GM21367 (cell line): Measurements from ENCODE around the gene ANKS6.
"Not testable (repeated sequence)": the region's sequence is repeated elsewhere in the genome, so short reads cannot be mapped to it uniquely, and the experiment has no call there.

ENCODE experiments used
- ATAC-seq: cut with Tn5 transposase; IDR thresholded peaks from one replicate; pipeline ENCODE4 v1.9.1; 2021; ENCODE audit not compliant: unreplicated experiment

Gene ANKS6

DNA sequence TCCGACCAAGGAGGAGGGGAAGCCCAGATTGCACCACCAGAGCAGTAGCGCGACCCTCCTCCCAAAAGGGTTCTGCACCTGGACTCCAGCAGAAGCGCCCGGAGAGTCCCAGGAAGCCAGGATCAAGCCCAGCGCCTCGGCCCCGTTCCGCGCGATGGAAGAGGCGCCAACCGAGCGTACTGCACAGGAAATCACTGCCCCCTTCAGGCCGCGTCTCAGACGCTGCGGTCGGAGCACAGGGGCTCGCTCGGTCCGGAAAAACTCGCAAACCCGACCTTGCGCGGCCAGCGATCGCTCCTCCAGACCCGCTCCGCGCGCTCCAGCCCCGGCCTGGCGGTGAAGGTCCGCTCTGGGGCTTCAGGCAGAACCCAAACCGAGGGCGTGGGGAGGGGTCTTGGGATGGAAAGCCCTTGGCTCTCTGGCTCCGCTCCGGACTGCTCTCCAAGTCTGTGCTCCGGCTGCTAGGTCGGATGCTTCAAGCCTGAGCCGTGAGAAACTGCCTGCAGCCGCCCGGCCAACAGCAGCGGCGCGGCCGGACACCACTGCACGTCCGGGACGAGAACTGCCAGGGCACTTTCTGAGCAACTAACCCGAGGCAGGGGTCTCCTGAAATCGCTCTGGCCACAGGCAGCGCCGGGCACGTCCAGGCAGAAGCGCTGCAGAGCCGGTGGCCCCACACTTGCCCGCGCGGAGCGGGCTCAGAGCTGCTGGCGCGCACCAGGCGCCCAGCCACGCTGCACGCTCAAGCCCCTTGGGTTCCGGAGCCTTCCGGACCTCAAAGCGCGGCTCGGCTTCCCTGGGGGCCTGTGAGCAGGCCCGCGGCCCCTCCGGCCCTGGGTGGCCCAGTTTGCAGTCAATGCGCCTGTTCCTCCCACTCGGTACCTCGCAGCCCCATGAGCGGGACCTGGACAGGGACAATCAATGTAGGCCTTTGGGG is 88.9 kb downstream of the ANKS6 start:
- ATAC-seq: no peak

DNA sequence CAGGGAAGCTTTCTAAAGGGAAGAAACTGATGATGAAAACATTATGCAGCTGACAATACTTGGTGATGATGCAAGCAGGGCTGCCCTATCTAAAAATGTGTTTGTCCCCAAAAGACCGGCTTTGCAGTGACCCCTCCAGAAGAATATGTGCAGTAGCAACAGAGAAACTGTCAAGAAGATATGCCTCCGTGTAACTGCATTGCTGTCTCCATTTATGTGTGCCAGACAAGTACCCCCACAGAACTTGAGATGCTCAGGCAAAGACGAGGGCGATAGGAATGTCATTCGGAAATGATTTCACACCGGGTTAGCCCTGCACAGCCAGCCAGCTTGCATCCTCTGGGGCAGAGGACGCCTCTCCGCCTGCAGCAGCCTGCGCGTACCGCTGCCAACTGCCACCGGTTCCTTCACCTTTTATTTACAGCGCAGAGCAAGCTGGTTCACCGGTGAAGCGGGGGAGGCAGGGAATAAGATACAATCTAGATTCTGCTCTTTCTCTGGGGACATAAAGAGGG is 89.6 kb downstream of the ANKS6 start:
- no peak for ATAC-seq

DNA sequence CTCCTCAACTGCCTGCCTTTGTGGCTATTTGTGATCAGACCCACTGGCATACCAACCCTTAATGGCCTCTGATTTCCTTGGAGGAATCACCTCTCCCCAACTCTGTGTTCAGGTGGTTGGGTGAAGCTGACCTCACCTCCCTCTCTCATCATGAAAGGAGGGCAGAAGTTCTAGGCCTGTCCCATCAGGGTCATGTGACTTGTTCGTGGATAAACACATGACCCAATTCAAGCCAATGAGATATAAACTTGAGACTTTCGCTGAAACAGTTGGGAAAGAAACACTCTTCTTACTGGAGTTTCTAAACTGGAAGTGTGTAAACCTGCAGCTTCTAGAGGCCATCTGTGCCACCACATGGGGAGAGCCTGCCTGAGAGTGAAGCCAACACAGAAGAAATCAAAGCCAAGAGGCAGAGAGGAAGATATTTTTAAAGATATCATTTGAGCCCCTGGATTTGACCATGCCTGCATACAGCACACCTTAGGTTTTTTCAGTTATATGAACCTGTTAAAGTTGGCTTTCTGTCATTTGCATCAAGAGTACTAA is 93.4 kb downstream of the ANKS6 start:
- no peak for ATAC-seq

DNA sequence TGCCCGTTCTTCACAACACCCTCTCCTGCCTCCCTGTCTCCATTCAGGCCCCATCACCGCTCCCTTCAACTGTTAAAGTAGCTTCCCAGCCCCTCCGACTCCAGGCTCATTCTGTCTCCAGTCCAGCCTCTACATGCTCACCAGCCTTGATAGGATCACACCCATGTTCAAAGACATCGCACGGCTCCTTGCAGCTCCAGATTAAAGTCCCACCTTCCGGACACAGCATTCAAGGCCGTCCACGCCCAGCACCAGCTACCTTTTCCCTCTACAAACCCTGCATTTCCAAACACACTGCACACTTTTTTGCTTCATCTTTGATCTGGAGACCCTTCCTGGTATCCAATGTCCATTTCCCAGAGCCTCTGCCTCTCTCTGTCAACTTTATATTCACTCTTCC is 94.0 kb downstream of the ANKS6 start:
- ATAC-seq: no peak

DNA sequence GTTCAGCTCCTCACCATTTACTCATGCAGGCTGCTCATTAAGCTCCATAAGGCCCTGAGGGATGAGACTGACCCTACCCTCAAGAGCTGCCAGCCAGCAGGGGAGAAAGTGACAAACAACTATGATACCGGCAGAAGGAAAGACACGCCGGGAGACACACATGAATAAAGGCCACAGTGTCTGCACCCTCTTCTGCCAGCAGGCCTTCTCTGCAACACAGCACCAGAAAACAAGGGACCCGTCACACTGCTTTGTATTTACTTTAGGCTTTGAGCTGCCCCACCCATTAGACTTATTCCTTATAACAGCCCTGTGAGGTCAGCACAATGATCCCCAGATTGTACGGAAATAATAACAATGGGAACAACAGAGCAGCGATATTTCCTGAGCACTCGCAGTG is 94.8 kb downstream of the ANKS6 start:
- ATAC-seq: no peak

DNA sequence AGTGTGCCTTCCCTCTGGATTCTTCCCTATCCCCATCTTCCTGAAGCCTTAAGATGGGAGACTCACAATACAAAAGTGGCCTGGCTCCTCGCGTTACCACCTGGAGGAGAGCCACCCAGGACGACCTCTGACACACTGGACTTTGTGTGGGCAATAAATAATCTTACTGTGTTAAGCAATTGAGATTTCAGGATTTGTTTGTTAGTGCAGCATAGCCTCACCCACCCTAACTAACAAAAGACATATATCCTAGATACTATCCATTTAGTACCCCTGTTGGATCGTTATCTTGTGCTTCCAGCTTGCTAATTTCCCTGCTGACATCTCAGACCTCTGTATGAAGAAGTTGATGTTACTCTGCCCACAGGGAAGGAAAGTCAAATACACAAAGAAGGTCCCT is 95.6 kb downstream of the ANKS6 start:
- ATAC-seq: no peak

DNA sequence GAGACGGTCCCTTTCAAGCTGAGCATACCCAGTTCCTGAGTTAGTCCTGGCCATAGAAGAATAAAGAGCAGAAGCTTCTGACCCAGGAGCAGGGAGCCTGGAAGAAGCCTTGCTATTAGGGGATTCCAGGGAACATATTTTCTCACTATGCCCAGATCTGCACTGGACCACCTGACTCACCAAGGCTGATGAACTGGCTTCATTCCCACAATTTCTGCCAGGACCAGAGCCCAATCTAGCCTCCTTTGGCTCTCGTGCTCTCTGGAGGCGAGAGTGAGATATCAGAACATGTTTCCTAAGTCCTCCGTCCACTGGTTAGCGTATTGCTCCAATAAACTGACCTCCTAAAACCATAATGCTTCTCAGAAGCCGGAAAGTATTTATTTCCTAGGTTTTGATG is 97.5 kb downstream of the ANKS6 start:
- no peak for ATAC-seq

DNA sequence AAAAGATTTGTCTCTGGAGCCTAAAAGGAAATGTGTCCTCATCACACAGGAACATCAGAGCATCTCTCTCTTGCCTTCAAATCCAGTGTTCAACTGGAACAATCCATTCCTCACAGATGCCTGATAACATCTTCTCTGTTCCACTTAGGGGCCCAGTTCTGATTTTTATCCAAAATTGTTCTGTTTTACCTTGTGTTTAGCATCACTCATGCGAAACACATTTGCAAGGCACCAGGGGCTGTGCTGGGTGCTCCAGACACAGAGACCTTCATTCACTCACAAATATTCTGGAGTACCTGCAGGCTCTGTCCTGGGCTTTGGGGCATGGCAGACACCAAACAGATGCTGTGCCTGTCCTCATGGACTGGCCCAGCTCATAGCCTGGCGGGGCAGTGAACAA is 101.4 kb downstream of the ANKS6 start:
- no peak for ATAC-seq

DNA sequence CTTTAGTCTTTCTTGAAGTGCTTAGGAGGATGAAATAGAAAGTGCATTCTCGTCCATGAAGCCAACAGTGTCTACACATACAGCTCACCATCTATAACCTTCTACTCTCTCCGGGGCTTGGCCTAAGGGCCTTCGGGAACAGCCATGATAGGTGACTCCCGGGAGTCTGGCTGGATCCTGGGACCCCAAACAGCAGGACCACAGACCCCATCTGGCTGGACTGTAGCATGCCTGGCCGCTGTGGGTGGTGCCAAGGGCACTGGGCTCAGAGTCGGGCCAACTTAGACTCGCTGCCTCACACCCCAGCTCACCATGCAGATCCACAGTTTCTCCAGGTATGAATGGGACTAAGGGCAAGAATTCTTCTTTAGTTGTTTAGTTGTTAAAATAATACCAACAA is 104.0 kb downstream of the ANKS6 start:
- ATAC-seq: no peak

DNA sequence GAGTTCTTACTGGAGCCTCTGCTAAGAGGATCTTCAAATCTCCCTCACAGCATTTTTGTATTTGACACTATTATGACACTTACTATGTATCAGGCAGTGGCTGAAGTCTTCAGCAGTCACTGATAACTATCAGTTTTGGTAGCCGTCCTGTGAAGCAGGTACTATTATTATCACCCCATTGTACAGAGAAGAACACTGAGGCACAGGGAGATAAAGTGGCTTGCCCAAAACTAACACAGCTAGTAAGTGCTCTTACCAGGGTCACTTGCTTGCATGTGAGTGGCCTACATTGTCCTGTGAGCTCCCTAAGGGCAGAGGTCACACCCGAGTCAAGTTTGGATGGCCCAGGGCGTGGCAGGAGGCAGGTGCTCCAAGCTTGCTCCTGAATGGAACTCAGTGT is 104.5 kb downstream of the ANKS6 start:
- no peak for ATAC-seq

DNA sequence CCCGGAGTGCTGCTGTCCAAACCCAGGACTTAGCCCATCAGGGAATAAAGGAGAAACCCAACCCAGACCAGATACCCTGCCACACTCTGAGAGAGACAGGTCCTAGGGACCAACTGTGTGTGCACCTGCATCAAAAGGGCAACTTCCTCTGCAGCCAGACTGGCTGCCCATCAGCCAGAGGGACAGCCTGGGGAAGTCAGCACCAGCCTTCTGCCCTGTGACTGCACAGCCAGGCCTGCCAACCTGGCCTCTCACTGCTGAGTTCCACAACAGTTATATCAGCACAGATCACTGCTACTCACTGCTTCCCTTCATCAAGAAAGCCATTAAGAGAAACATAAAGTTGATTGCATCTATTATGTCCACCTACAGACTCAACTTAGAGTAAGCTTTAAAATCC is 105.7 kb downstream of the ANKS6 start:
- no peak for ATAC-seq

DNA sequence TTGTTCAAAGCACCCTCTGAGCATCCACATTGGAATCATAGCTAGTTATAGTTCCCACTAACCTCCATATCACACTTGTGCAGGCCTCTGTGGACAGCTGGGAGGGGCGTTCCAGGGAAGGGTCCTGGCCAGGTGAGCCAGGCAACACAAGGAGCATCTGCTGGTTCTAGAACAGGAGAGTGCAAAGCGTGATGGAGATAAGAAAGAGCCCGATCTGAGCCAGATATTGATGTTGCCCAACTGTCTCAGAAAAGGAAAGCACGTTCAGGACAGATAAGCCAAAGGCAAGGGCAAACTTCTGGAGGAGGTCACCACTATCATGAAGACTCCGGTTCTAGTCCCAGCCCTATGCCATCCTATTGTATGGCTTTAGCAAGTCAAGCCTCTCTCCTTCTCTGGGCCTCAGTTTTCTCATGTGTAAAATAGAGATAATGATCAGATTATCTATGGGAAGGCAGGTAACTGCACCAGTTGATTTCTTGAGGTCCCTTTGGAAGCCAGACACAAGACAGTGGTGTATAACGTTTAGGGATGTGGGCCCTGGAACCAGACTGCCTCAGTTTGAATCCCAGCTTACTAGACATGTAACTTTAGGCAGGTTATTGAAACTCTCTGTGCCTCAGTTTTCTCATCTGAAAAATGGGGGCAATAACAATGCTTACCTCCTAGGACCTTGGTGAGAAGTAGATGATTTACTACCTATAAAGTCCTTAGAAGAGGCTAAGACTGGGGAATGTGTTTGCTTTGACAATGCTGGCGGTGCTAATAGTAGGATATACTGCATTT is 107.5 kb downstream of the ANKS6 start:
- no peak for ATAC-seq

DNA sequence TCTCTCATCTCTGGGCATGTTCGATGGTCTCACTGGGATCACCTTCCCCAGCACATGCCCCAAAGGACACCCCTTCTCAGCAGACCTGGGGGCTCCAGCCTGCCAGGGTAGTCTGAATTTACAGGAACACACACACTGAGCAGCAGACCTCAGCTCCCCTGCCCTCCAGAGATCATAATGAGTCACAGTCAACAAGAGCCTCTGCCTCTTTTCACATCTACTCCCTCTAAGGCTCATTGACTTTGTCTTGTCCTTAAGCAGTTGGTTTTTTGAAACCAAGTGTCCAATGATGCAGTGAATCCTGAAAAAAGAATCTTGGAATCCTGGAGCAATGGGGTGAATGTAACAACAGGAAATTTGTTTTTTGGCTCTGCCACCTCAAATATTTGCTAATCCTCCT is 108.4 kb downstream of the ANKS6 start:
- no peak for ATAC-seq

DNA sequence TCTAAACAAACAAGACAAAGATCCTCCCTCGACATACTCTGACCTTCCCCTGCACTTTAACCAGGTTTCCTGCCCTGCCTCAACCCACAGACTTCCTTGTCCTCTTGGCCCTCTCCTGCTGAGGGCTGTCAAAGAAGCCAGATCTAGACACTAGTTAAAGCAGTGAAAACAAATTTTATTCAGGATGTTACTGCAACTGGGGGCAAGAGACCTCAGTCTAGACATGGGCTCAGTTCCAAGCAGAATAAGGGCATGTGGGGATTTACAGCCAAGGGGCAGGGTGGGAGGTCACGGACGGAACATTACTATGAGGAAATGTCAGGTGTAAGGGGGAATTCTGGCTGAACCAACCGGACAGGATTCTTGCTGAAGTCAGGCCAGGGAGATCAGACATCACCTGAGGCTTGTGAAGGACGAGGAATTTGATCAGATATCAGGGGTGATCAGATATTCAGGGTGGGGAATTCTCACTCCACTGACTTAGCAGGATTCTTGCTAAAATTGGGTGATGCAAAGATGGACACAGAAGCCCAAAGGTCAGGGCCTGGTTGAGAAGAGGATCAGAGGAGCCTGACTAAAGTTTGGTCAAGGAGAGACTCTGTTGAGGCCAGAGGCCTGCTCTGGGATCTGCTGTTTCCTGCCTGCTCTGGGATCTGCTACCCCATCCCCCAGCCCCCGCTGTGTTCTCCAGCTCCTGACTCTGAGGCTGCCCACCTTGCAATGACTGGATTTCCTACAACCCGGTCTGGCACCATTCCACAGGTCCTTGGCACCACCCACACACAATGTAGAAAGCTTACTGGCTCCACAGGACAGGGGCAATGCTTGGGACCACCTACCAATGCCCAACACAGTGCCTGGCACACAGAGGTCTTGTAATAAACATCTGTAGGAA is 109.1 kb downstream of the ANKS6 start:
- no peak for ATAC-seq

DNA sequence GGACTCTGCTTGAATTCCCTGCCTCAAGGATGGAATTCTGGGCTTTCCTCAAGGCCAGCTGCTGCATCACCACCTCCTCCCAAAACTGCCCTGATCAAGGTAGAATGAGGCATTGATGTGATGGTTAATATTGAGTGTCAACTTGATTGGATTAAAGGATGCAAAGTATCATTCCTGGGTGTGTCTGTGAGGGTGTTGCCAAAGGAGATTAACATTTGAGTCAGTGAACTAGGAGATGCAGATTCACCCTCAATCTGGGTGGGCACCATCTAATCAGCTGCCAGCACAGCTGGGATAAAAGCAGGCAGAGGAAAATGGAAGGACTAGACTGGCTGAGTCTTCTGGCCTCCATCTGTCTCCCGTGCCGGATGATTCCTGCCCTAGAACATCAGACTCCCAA is 111.5 kb downstream of the ANKS6 start:
- not testable (repeated sequence) for ATAC-seq
